ENCODE data around the gene MS4A18.
"Not testable (repeated sequence)": the region's sequence is repeated elsewhere in the genome, so short reads cannot be mapped to it uniquely, and the experiment has no call there.

The MS4A18 gene

DNA sequence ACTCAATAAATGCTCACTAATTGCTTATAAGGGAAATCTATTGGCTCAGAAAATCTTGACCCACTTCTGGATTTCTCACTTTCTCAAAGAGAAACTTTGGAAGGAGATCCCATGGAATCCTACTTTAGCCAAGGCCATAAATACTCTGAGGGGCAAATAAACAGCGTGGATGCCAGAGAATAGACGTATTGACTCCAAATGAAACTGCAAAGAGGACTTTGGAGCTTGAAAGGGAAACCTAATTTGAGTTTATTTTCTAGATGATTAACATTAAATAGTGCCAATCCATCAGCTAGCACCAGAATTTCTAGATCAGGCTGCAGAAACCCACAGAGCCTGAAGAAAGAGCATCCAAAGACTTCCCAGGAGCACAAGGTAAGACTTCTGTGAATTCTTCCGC lies at the start of gene MS4A18:
TSS of gene MS4A18 (plus strand) at position 301 of the 400 bp plus-strand sequence.
- DNase-seq, result no peak

DNA sequence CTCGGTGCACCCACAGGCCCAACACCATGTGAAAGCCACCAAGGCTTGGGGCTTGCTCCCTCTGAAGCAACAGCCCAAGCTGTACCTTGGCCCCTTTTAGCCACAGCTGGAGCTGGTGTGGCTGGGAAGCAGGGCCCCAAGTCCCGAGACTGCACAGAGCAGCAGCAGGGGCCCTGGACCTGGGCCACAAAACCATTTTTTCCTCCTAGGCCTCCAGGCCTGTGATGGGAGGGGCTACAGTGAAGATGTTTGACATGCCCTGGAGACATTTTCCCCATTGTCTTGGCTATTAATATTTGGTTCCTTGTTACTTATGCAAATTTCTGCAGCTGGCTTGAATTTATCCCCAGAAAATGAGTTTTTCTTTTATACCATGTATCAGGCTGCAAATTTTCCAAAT lies 46.3 kb upstream of the MS4A18 start:
- DNase-seq, result not testable (repeated sequence)

DNA sequence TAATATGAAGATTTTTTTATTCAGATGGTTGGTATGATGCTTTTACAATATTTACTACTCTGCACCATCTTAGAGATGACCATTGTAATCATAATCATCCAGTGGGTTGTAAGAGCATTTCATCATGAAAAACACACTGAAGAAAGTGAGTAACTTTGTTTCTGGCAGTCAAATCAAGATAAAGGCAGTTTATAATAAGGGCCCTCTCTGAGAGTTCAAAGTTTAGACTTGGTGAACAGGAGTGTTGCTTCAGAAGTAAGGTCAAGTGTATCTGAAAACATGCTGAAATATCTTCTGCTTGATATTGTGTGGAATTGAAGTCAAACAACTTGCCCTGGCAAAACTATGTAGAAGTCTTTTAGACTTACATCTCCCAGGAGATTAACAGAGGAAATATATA lies 44.6 kb upstream of the MS4A18 start:
- DNase-seq, result no peak

DNA sequence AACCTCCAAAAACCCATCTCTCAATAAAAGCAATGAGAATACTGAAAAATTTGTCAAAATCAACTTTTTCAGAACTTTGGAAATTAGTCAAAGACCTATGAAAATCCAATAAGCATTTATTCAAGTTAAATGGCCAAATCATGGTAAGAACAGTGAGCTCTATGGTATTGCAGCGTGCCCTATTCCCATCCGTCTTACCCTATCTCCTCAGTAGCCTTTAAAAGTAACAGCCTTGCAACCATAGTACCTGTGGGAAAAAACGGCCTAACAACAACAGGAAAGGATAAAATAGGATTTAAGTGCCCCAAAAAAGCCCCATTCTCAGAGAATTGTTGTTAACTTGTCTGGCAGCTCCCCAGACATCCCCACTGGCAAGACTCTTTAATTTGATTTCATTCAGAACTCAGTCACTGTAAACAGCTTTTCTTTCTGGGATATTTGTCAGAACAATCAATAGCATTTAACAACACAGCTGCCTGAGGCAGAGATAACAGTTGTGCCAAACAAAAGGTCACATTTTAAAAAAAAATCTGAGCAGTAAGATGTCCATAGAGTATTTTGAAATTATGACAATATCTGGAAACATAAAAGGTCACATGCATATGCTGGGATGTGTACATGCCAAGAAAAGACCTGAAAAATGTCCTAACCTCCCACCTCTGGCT lies 43.9 kb upstream of the MS4A18 start:
- no peak for DNase-seq

DNA sequence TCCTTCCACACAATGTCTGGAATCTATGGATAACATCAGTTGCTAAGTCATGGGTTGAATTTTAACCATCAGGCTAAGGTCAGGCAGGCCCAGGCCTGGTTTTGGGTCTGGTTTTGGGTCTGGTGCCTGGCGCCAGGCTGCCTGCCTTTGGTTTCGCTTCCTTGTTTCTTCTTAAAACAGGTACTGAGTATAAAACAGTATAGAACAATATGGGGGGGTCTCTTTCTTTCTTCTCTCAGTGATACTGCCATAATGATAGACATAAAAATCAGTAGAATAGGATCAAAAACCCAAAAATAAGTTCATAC lies 40.0 kb upstream of the MS4A18 start:
- DNase-seq, result not testable (repeated sequence)

DNA sequence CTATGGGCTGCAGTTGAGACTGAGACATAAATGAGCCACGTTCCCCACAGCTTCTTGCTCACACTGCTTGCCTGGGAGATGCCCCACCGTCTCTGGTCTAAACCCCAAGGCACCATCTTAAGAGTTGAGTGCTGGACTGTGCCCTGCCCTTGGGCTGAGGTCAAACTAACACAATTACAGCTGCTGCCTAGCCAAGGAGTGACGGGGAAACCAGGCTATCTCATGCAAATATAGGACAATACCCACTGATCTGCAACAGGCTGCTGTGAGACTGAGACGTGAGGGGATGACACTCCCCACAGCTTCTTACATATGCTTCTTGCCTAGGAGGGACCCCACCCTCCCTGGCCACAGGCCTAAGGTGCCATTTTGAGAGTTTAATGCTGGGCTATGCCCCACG lies 32.9 kb upstream of the MS4A18 start:
- DNase-seq, result no peak

DNA sequence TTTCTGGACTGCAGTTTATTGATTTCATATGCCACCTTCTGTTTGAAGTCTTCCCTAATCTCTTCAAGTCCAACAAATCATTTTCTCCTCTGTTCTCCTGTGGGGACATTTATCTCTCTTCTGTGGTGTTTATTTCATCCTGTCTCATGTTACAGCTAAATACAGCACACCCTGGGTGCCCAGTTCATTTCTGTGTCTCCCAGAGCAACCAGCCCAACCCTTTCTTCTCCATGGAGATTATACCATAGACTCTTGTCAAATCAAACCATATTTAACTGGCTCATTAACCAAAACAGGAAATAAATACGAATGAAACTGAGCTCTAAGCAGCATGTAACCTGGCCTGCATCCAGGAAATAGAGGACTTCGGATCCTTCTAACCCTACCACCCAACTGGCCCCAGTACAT lies 25.2 kb upstream of the MS4A18 start, which contains the start of gene MS4A8:
TSS of gene MS4A8 (plus strand) at position 329 of the 408 bp plus-strand sequence. CDS start 1,249 bp downstream, outside the sequence.
- DNase-seq, result no peak

DNA sequence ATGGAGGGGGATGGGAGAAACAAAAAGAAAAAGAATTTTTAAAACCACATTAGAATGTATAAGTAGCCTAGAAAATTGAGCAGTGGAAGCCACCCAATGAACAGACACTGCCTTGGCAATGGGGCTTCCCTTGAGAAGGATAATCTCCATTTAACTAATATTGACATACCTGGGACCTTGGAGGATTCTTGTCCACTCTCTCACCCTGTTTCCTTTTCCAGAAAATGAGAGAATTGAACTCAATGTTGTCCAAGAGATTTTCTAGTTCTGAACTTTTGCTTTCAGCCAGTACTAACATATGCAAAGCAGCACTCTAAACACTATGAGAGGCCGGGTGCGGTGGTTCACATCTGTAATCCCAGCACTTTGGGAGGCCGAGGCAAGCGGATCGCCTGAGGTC lies 24.6 kb upstream of the MS4A18 start:
- DNase-seq, result no peak

DNA sequence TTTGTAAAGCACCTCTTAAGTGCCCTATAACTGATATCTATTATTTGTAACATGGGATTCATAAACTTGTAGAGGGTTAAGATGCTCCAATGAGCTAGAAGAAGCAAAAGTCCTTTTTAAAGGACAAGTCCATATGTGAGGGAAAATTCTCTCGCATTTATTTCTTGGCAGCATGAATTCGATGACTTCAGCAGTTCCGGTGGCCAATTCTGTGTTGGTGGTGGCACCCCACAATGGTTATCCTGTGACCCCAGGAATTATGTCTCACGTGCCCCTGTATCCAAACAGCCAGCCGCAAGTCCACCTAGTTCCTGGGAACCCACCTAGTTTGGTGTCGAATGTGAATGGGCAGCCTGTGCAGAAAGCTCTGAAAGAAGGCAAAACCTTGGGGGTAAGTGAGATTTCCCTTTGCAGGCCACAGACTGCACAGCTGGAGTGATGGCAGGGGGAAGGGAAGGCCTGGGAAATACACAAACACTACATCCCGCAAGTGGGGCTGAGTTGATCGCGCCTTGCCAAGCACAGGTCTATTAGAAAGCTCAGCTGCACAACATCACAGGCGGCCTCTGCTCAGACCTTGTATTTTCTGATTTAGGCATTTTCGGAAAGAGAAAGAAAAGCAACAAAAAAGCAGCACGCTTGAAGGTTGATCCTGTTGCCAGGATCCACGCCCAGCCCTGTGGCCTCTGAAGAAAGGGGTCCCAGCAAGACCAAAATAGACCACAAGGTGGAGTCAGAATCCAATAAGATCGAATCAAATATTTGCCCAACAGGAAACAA lies 23.6 kb upstream of the MS4A18 start:
- no peak for DNase-seq

DNA sequence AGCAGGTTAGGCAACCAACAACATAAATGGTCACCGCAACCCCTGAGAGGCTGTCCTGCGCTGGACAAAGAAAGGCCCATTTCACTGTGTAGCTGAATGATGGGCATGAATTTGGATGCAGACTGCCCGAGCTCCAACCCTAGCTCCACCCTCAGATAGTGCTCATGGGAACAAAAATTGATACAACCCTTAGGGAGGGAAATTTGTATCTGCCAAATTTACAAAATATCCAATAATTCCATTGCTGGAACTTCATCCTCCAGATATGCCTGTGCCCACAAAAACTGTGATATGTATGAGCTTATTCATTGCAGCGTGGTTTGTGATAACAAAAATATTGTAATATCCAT lies 23.1 kb upstream of the MS4A18 start:
- DNase-seq, result no peak

DNA sequence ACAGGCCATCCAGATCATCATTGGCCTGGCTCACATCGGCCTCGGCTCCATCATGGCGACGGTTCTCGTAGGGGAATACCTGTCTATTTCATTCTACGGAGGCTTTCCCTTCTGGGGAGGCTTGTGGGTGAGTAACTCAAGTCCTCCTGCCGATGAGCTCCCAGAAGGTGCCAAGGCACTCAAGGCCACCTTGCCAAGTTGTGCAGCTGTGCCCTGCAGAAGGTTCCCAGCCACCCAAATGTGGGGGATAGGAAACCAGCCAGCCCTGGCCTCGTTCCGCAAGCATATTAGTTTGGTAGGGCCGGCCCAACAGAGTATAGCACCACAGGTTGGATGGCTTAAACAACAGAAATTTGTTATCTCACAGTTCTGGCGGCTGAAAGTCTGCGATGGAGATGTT lies 21.1 kb upstream of the MS4A18 start:
- no peak for DNase-seq

DNA sequence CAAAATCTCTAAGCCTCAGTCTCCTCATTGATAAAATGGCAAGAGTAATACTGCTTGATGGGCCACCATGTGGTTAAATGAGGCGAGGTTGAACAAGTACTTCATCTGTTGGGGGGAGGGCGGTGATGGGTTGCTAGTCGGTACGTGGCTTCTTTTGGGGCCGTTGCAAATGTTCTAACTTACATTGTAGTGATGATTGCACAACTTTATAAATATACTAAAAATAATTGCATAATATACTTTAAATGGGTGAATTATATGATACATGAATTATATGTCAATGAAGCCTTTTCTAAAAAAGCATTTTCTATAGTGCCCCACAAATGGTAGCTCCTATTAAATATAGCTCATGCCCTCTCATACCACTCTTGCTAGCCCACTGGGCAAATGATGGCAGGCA lies 18.6 kb upstream of the MS4A18 start:
- no peak for DNase-seq

DNA sequence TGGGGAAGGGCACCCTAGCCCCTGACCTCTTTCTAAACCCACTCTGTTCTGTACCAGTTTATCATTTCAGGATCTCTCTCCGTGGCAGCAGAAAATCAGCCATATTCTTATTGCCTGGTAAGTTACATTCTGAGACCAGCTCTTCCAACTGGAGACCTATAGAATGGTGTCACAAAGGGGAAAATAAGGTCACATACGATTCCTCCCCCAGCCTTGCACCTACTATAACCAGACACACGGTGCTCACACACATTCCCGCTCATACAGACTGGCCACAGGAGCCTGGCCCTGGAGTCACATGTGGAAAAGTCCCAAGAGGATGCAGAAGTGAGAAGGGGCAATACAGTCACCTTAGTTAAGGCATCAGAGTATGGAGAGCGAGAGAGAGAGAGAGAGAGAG lies 17.6 kb upstream of the MS4A18 start:
- DNase-seq, result no peak

DNA sequence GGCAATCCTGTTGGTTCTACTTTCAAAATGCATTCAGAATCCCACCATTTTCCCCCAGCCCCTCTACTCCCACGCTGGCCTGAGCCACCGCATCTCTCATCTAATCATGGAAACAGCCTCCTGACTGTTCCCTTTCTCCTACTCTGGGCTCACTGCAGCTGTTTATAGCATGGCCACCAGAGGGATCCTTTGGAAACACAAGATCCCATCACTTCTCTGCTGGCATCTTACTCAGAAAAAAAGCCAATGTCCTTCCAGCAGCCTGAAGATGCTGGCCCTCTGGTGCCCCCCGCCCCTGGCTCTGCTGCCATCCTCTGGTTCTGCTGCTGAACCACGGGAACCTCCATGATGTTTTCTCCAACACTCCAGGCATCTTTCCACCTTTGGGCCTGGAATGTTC lies 14.0 kb upstream of the MS4A18 start:
- no peak for DNase-seq

DNA sequence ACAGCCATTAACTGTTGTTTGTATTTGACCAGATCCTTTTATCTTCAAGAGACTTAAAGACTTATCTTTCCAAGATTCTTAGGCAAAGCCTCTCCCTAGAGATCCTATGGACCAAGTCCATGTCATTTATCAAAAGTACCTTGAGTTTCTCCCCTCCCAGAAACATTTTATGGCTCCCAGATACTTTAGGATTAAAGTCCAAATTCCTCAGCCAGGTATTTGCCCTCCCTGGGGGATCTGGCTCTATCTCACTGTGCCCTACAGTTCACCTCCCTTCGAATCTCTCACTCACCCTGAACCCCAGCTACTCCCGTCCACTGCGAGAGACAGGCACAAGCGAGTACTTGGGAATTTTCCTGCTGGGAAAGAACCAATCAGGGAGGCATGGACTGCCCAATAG lies 13.2 kb upstream of the MS4A18 start:
- DNase-seq, result no peak

DNA sequence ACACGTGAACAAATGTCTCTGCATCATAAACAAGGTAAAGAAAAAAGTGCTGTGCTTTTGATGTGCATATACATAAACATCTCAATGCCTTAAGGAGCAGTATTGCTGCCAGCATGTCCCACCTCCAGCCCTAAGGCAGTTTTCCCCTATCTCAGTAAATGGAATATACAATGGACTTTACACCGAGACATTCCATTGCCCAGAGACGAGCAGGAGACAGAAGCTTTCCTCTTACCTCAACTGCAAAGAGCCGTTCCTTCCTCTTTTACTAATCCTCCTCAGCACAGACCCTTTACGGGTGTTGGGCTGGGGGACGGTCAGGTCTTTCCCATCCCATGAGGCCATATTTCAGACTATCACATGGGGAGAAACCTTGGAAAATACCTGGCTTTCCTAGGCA lies 11.1 kb upstream of the MS4A18 start:
- not testable (repeated sequence) for DNase-seq

DNA sequence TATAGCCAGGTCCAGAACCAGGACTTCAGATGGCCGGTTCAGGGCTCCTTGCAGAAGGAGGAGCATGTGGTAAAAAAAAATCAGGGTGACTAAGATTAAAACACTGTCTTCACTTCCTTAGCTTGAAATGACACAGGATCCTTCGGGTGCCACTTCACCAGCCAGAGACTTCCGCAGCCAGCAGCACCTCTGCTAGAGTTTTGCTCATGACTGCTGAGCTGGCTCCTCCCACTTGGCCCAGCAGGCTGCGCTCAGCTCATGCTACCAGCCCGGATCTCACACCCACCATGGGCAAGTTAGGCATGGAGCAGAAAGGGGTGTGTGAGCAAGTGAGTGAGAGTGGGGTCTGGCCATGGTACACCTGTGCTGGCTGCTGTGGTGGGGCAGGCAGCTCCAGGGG lies 6.6 kb upstream of the MS4A18 start:
- DNase-seq, result no peak

DNA sequence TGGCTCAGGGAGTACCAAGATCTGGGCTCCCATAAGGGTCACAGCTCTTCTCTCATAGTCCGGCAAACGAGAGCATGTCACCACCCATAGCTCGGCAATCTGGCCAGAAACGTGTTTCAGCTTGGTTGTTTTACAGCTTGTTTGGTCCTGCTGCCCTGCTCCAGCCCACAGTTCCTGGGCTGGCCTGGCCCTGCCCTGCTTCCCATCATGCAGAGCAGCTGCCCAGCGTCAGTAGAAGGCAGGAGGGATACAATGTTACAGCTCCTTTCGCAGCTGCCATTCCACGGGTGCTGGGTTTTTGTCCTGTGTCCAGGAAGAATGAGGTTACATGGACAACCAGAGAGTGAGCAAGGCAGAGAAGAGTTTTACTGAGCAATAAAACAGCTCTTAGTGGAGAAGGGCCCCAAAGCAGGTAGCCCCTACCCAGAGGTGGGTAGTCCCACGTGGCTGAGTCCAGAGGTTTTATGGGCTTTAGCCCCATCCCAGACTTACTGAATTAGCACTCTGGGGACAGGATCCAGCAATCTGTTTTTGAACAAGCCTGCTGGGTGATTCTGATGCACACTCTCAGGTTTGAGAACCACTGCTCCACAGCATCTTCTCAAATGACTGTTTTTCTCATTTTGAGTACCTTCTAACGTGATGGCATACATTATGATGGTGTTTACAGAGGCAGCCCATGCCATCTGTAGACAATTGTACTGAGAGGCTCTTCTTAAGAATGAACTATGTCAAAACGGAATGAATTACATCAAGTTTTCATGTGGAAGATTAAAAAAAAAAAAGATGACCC lies 5.8 kb upstream of the MS4A18 start:
- DNase-seq, result no peak

DNA sequence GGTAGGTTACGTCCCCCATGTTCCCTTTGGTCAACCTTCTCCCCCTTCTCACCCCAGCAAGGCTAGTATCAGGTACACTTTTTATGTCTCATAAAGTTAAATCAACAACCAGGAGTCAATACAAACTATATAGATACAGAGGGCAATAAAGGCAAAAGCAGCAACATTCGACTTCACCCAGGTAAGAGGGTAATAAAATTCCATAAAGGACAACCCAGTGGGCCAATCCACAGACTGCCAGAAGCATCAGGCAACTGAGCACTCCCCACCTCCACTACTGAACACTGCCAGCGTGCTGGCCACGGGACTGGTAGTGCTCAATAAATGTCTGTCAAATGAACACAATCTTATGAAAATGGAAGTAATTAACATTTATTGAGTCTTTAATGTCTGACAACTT lies 5.1 kb upstream of the MS4A18 start:
- DNase-seq, result no peak

DNA sequence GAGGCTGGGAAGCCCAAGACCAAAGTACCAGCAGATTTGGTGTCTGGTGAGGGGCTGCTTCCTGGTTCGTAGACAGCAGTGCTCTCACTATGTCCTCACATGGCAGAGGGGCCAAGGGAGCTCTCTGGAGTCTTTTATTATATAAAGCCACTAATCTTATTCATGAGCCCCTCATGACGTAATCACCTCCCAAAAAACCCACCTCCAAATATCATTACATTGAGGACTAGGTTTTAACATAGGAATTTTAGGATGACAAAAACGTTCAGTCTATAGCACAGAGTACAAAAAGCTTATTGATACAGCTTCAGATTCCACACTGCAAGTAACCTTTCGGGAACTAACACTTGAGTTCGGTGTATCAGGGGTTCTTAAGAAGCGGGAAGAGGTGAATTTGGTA lies 4.1 kb upstream of the MS4A18 start:
- no peak for DNase-seq

DNA sequence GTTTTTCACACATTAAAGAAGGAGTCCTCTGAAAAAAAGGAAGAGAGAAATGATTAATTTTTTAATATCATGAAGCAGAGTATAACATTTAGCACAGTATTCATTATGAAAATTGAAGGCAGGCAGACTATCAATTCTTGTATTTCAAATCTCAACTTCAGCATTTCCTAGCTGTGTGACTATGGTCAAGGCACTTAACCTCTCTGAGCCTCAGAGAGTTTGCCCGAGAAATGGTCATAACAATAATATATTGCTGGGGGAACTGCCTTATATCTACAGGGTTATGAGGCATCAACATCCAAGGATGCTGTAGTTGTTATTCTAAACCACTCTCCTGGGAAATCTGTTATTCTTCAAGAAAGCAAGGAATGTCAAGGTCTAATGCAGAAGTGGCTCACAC lies 1.1 kb downstream of the MS4A18 start:
- no peak for DNase-seq

DNA sequence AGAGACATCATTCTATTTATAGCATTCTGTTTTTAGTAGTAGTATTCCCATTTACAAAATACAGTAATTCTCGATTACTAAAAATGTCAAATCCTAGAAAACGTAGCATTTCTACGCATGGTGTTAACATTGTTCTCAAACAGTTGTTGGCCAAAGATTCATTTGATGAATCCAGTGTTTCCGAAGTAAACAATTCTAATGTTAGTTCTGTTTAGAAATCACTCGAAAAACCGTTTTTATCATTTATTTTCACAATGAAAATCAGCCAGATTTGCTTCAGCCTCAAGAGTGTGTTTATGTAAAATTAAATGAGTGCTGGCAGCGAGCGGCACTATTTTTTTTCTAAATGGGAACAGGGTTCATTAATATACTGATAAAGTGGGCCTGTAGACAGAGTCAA lies 7.1 kb downstream of the MS4A18 start:
- no peak for DNase-seq

DNA sequence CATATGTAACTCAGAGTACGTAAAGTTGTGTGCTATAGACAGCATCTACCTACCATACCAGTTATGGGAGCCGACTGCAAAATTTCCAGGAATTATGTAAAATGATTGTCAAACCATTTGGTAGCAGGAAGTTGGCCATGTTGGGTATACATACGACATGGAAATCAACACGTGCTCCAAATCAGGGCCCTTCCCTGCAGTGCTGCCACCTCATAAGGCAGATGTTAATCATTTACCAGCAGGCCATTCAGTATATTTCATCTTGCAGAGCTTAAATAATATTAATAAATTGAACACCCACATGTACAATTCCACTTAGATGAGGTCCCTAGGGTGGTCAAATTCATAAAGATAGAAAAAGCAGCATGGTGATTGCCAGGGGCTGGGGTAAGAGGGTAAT lies 9.8 kb downstream of the MS4A18 start:
- DNase-seq, result no peak

DNA sequence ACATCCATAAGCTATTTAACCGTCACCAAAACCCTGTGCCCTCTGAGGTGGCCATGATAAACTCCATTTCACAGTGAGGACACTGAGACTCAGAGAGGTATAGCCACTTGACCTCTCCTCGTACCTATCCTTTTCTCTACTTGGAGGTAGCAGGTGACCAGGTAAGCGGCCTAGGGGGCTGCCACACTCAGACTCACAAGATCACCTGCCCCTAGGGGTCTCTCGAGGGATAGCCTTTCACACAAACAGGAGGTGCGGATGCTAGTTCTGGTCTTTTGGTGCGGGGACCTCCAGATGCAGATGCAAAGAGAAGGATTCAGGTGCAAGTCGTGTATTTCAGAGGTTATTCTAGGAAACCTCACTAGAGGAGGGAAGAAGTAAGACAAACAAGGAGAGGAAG lies 14.6 kb downstream of the MS4A18 start:
- DNase-seq, result no peak
